Measurements from ENCODE around the gene SMG5. TPM values are rescaled to one million over a fixed set of nuclear protein-coding genes. Genes with fewer than 3 reads are reported as not detected.

The SMG5 gene
- polyA plus RNA-seq, 1 of the 3 experiments (the other 2 are of a cell fraction), result 21.3 TPM

DNA sequence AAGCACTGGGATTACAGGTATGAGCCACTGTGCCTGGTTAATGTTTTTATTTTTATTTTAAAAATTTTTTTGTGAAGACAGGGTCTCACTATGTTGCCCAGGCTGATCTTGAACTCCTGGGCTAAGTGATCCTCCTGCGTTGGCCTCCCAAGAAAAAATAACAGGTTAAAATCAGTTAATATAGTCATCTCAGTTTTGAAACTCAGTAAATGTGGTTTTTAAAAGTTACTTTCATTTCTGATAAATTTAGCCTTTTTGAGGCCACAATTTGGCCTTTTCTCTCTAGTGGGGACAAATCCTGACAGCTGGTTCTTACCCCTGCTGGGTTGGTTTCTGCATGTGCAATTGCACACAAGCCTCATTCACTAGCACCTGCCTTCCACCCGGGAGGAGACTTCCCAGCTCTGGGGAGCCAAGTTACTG lies 56.5 kb downstream of the SMG5 start:
- no peak overlapping the region for H3K4me3 ChIP-seq (ENCODE audit: low read depth in 2 of 2, low read length in 1 of 2)
- no peaks in the 10 kb centered on the region for H4K20me1 ChIP-seq (ENCODE audit: insufficient read depth)
- H2AFZ ChIP-seq (ENCODE audit: low read depth), result no peak overlapping the region
- no peaks in the 10 kb centered on the region for H3K9me2 ChIP-seq
- CTCF ChIA-PET, result interaction anchor here (0.8 to 7.1 kb wide), 29 partner anchors 9 to 288 kb away, joined by 3 to 121 read pairs (median 7); partner anchors contain the start of genes LMNA, PAQR6, PMF1 and SLC25A44
- H3K27ac ChIP-seq (ENCODE audit: low read depth in 2 of 2, low read length in 1 of 2), result no peak overlapping the region
- no peaks in the 10 kb centered on the region for H3K9me3 ChIP-seq
- no peak overlapping the region for H3K9ac ChIP-seq
- no peaks in the 10 kb centered on the region for H3K27me3 ChIP-seq (ENCODE audit: insufficient read depth)
- no peak overlapping the region for H3K4me2 ChIP-seq
- H3K4me1 ChIP-seq (ENCODE audit: control insufficient read depth in 1 of 2, insufficient read depth in 2 of 2, low read depth in 1 of 2, low read length in 1 of 2), result no peaks in the 10 kb centered on the region; a peak in 1 of 4 replicates
- H3K36me3 ChIP-seq (replicated peaks in 1 of 2; ENCODE audit: control insufficient read depth in 1 of 2, insufficient read depth in 2 of 2, low read length in 1 of 2), result peaks cover 4 to 20% of the 10 kb centered on the region in 2 experiments
- peaks cover 13% of the 10 kb centered on the region for H3K79me2 ChIP-seq (ENCODE audit: insufficient read depth)
- POLR2A ChIA-PET, result interaction anchor here (0.6 to 1.5 kb wide), 2 partner anchors 13 to 56 kb away, joined by 3 to 7 read pairs; partner anchors contain the start of genes PMF1 and SMG5
- TF ChIP-seq RFX5 (IDR thresholded peaks at IDR 0.05; ENCODE audit: low read length) (no peak), EP300 (IDR thresholded peaks at IDR 0.05; ENCODE audit: borderline replicate concordance in 1 of 2, low read depth in 1 of 2, low read length in 1 of 2) (no peak), SIN3A (IDR thresholded peaks at IDR 0.05; ENCODE audit: borderline replicate concordance, low read depth, low read length) (no peak), JUND (IDR thresholded peaks at IDR 0.05) (no peak), RXRA (IDR thresholded peaks at IDR 0.05; ENCODE audit: borderline replicate concordance, low read depth) (no peak), GABPA (IDR thresholded peaks at IDR 0.05; ENCODE audit: low read depth) (no peak), FOXM1 (IDR thresholded peaks at IDR 0.05; ENCODE audit: low read depth) (no peak)
- H3F3A ChIP-seq (replicated peaks; ENCODE audit: insufficient read depth), result peaks cover 24% of the 10 kb centered on the region
- WGBS (ENCODE audit: low lambda C conversion rate), result 59% methylated on average over 2 of the region's 2 CpGs
- DNase-seq, result no peak

GRCh38 chr1:156225677-156226014 lies 57.0 kb downstream of the SMG5 start:
- Histone ChIP-seq H4K20me1 (ENCODE audit: insufficient read depth) (no peaks in the 10 kb centered on the region), H3K4me1 (ENCODE audit: control insufficient read depth in 1 of 2, insufficient read depth in 2 of 2, low read depth in 1 of 2, low read length in 1 of 2) (no peaks in the 10 kb centered on the region; a peak in 1 of 4 replicates), H3K27me3 (ENCODE audit: insufficient read depth) (no peaks in the 10 kb centered on the region), H2AFZ (ENCODE audit: low read depth) (no peak overlapping the region), H3K36me3 (replicated peaks in 1 of 2; ENCODE audit: control insufficient read depth in 1 of 2, insufficient read depth in 2 of 2, low read length in 1 of 2) (peaks cover 6 to 20% of the 10 kb centered on the region in 2 experiments), H3K27ac (ENCODE audit: low read depth in 2 of 2, low read length in 1 of 2) (no peak overlapping the region; a peak in 1 of 4 replicates), H3K4me2 (no peak overlapping the region), H3K9me2 (no peaks in the 10 kb centered on the region), H3K9ac (no peak overlapping the region), H3F3A (replicated peaks; ENCODE audit: insufficient read depth) (peaks cover 24% of the 10 kb centered on the region), H3K79me2 (ENCODE audit: insufficient read depth) (peaks cover 15% of the 10 kb centered on the region), H3K4me3 (ENCODE audit: low read depth in 2 of 2, low read length in 1 of 2) (no peak overlapping the region; a peak in 1 of 4 replicates), H3K9me3 (no peaks in the 10 kb centered on the region)
- CTCF ChIA-PET, result interaction anchor here (0.6 to 7.1 kb wide), 56 partner anchors 8 to 288 kb away, joined by 3 to 121 read pairs (median 5); partner anchors contain the start of genes LMNA, PAQR6, PMF1 and SLC25A44
- TF ChIP-seq PBX3 (IDR thresholded peaks at IDR 0.05) (no peak), POLR2AphosphoS5 (IDR thresholded peaks at IDR 0.05; ENCODE audit: low read depth, low read length) (no peak), MAX (IDR thresholded peaks at IDR 0.05; ENCODE audit: low read depth) (no peak), IRF3 (IDR thresholded peaks at IDR 0.05; ENCODE audit: low read depth, low read length) (no peak), NRF1 (IDR thresholded peaks at IDR 0.05; ENCODE audit: low read depth, low read length) (no peak), SIN3A (IDR thresholded peaks at IDR 0.05; ENCODE audit: borderline replicate concordance, low read depth, low read length) (no peak), GABPA (IDR thresholded peaks at IDR 0.05; ENCODE audit: low read depth) (no peak), TAF1 (IDR thresholded peaks at IDR 0.05; ENCODE audit: borderline replicate concordance, low read depth, low read length) (no peak), SMC3 (IDR thresholded peaks at IDR 0.05; ENCODE audit: low read depth, low read length) (no peak)
- TF ChIP-seq, protein P1, sequence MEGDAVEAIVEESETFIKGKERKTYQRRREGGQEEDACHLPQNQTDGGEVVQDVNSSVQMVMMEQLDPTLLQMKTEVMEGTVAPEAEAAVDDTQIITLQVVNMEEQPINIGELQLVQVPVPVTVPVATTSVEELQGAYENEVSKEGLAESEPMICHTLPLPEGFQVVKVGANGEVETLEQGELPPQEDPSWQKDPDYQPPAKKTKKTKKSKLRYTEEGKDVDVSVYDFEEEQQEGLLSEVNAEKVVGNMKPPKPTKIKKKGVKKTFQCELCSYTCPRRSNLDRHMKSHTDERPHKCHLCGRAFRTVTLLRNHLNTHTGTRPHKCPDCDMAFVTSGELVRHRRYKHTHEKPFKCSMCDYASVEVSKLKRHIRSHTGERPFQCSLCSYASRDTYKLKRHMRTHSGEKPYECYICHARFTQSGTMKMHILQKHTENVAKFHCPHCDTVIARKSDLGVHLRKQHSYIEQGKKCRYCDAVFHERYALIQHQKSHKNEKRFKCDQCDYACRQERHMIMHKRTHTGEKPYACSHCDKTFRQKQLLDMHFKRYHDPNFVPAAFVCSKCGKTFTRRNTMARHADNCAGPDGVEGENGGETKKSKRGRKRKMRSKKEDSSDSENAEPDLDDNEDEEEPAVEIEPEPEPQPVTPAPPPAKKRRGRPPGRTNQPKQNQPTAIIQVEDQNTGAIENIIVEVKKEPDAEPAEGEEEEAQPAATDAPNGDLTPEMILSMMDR (IDR thresholded peaks at IDR 0.05), result no peak
- TF ChIP-seq, protein P2, sequence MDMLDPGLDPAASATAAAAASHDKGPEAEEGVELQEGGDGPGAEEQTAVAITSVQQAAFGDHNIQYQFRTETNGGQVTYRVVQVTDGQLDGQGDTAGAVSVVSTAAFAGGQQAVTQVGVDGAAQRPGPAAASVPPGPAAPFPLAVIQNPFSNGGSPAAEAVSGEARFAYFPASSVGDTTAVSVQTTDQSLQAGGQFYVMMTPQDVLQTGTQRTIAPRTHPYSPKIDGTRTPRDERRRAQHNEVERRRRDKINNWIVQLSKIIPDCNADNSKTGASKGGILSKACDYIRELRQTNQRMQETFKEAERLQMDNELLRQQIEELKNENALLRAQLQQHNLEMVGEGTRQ (IDR thresholded peaks at IDR 0.05; ENCODE audit: borderline replicate concordance, low read depth, low read length), result no peak
- WGBS (ENCODE audit: low lambda C conversion rate), result 0% methylated on average over 2 of the region's 2 CpGs
- POLR2A ChIA-PET, result interaction anchor here (0.5 to 1.5 kb wide), 3 partner anchors 13 to 217 kb away, joined by 3 to 7 read pairs (median 3); partner anchors contain the start of genes PMF1 and SMG5
- no peak for DNase-seq

All from SK-N-SH (cell line).